Measurements from ENCODE around the gene PRKAR1B.

PRKAR1B gene

DNA sequence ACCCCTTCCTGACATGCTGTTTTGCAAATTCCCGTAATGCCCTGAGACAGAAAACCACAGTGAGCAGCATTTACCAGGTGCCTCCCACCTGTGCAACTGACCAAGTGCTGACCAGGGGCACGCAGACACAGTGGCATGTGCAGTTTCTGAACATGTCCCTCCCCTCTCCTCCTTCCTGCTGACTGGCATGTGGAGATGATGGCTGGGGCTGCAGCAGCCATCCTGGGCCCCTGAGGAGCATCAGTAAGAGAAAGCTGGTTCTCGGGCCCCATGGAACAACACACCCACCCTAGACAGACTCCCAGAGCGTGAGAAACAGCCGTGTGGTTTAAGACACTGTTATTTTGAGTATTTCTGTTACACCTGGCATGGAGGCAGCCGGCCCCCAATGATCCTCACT is 141.2 kb downstream of the PRKAR1B start:
- H3K27ac ChIP-seq = no peak overlapping the region
- TF ChIP-seq, protein P1, sequence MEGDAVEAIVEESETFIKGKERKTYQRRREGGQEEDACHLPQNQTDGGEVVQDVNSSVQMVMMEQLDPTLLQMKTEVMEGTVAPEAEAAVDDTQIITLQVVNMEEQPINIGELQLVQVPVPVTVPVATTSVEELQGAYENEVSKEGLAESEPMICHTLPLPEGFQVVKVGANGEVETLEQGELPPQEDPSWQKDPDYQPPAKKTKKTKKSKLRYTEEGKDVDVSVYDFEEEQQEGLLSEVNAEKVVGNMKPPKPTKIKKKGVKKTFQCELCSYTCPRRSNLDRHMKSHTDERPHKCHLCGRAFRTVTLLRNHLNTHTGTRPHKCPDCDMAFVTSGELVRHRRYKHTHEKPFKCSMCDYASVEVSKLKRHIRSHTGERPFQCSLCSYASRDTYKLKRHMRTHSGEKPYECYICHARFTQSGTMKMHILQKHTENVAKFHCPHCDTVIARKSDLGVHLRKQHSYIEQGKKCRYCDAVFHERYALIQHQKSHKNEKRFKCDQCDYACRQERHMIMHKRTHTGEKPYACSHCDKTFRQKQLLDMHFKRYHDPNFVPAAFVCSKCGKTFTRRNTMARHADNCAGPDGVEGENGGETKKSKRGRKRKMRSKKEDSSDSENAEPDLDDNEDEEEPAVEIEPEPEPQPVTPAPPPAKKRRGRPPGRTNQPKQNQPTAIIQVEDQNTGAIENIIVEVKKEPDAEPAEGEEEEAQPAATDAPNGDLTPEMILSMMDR (conservative IDR thresholded peaks at IDR 0.05) = no peak

DNA sequence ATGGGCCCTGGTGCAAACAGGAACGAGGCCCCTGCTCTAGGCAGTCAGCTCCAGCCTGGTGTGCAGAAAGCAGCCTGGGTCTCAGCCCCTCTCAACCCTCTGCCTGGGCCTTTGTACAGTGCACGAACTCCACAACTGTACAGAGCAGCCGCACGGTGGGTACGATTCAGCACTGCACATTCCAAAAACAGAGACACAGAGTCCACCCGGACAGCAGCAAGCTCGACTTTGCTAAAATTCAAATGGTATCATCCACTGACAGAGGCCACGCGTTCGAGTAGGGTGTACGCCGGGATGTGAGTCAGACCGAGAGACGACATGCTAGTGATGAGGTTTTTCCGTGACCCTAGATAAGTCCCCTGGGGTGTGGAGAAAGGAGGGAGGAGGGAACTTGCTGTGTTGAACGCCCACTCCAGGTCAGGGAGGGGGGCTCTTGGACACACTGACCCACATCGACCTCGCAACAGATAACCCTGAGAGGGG is 141.8 kb downstream of the PRKAR1B start:
- TF ChIP-seq, protein P1 (conservative IDR thresholded peaks at IDR 0.05) = no peak
- H3K27ac ChIP-seq = no peak overlapping the region

DNA sequence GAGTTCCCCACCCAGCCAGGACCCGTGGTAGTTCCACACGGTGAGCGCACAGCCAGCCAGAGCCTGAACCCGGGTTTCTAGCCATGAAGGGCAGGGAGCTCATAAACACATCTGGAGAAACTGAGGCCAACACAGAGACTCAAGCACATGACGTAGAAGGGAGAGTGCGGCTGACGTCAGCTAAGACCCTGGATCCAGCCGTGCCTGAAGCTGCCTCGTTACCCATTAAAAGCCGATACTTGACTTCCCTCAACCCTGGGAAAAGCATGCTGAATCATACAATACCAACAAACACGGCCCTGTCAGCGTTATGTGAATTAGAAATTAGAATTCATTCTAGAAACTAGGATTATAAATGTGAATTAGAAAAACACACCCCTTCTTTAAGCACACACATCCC is 142.3 kb downstream of the PRKAR1B start:
- TF ChIP-seq, protein P1 (conservative IDR thresholded peaks at IDR 0.05) = no peak

DNA sequence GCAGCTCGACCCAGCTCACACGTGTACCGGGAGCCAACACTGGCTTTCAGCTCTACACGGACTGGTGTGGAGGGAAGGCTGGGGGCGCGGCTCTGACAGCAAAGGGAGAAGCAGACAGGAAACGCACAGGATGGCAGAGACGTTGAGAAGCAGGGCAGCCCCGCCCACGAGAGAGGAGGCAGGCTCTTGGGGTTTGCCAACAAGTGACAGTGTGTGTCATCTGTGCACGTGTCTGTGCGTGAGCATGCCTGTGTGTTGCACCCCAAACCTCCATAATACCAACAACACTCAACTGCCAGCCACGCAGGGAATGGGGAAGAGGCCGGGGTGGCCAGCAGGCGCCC is 143.0 kb downstream of the PRKAR1B start:
- H3K27ac ChIP-seq = peak overlapping the region; percentile 54
- TF ChIP-seq, protein P1 (conservative IDR thresholded peaks at IDR 0.05) = no peak

More for the DNA sequence above, 142.3 kb downstream of the PRKAR1B start:
- H3K27ac ChIP-seq = peak overlapping the region; percentile 54; the same call in 1 of the 2 replicates

DNA sequence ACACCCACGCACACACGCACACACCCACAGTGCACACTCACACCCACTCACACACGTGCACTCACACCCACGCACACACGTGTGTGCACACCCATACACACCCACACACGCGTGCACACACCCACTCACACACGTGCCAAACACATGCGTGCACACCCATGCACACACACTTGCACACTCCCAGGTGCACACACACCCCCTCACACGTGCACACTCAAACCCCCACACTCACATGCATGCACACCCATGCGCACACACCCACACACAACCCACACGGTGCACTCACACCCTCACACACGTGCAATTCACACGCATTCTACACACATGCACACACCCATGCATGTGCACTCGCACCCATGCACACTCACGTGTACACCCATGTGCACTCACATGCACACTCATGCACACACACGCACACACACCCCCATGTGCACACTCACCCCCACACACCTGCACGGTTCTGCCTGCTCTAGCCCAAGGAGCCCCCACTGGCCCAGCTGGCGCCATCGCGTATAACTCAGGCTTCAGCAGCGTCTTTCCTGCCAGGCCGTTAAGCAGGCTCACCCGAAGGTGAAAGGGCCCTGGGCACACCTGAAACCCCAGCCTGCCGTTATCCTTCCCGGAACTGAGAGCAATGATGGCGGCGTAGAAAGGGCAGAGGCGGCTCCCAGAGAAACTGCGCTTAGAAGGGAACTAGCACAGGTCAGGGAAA is 143.5 kb downstream of the PRKAR1B start:
- peak overlapping the region; percentile 54 for H3K27ac ChIP-seq
- TF ChIP-seq, protein P1 (conservative IDR thresholded peaks at IDR 0.05) = no peak

DNA sequence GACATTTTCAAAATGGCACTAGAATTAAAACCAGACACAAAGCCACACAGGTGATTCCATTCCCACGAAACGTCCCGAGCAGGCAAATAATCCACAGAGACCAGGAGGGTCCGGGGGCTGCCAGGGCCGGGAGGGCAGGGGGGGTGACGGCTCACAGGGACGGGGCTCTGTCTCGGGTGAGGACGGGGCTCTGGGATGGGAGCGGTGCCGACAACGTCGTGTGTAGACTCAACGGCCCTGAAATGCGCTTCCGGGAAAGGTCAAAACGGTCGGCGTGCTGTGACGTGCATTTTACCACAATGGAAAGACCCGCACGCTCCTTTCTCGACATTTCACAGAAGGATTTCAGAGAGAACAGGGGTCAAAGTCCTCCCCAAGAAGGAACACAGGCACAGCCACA is 144.2 kb downstream of the PRKAR1B start:
- TF ChIP-seq, protein P1 (conservative IDR thresholded peaks at IDR 0.05) = no peak
- H3K27ac ChIP-seq = no peak overlapping the region

DNA sequence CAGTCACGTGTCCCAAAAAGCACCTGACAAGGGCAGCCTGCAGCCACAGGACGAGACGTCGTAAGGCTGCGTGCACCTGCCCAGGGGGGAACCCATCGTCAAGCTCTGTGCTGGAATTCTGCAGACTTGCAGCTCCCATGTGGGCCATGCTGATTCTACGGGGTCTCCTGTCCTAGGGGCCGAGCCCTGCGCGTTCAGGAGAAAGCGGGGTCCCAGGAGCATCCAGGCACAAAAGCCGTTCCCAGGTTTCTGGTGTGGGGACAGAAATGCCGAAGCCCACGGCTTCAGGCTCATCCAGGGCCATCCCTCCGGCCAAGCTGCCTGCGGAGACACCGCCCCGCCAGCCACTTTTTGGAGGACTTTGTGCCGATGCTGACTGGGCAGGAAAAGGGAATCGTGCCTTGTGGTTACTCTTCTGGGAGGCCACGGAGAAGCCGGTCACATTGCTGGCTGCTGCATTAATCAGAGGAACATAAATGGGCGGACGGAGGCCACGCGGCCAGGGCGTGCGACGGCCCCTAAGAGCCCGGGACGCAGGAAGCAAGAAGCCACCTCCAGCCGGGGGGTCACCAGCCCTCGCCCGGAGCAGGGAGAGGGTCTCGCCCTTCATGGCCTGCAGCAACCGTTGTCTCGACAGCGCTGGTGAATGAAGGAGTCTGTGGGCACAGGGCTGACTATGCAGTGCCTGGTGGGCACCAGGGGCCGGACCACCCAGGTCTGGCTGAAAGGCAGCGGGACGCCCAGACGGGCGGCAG is 144.8 kb downstream of the PRKAR1B start:
- H3K27ac ChIP-seq = no peak overlapping the region
- TF ChIP-seq, protein P1 (conservative IDR thresholded peaks at IDR 0.05) = no peak
